ENCODE measurements around the gene EMILIN3.

DNA sequence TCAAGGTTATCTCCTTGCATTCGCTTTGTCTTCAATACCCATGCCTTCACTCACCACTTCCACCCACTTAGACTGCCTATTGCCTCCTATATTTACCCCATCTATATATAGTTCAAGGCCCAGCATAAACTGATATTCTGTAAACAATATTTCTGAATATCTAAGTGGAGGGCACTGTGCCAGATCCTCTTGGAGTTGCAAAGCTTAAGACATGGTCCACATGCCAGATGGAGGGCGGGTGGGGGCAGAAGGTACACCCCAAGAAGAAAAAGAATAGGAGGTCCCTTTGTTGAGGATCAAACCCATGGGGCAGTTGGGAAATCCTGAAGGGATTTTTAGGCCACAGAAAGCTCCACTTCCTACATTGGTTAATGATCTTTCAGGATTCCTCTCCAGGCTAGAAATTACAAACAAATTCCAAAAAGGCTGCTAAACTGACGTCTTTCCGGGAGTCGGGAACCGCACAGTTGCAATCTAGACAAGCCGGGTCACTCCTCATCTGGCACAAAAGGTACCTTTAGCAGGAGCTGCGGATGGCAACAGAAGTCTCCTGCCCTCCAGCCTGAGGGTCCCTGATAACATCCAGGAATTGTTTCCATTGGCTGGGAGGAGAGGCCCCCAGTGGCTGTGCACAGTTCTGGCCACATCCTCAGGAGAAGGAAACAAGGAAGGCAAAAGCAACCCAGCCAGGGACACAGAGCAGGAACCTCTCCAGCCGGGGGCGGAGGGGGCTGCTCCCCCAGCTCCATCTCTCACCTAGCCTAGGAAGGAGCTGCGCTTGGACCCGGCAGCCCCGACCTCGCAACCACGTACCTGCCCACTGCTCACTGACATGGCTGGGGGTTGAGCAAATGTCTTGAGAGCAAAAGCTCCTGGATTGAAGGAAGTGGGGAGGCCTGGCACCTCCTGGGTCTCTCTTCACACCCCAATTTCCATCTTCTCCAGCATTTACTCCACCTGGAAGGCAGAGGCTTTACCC lies 31.9 kb downstream of the EMILIN3 start:
- no peak for TF ChIP-seq GATA3 (IDR thresholded peaks at IDR 0.05; ENCODE audit: low read depth, low read length)
- no peak for TF ChIP-seq GATA2 (IDR thresholded peaks at IDR 0.05; ENCODE audit: low read depth, low read length)

Data from SH-SY5Y (cell line).